Fibroblast of lung (primary cell): ENCODE data around the gene IL10RB.

Source experiments
- CTCF ChIP-seq, 2 donors: IDR thresholded peaks in 1 of 2; conservative IDR thresholded peaks in 1 of 2; 1 replicate in 1 of 2; 2 replicates in 1 of 2; pipeline ENCODE4 v1.5.1; 2011 to 2012; ENCODE audit warnings: low read length in 2 of 2, control low read depth in 1 of 2, inconsistent platforms in 1 of 2, low read depth in 1 of 2, mild to moderate bottlenecking in 1 of 2
- EZH2 ChIP-seq: IDR thresholded peaks from 2 replicates; pipeline ENCODE4 v1.5.1; 2012; ENCODE audit warnings: low read length, control low read depth, mild to moderate bottlenecking; ENCODE audit errors: missing control alignments

- no peak for TF ChIP-seq CTCF (conservative IDR thresholded peaks at IDR 0.05 in 1 of 2, IDR thresholded peaks at IDR 0.05 in 1 of 2; ENCODE audit: low read depth in 1 of 2, low read length in 2 of 2)
- no peak for TF ChIP-seq EZH2
Measured at GRCh38 chr21:33264561-33264960, 1.6 kb upstream of the IL10RB start.
